ENCODE measurements around the gene CCL14. TPM values are rescaled to one million over a fixed set of nuclear protein-coding genes. Genes with fewer than 3 reads are reported as not detected.

The CCL14 gene
- total and polyA plus RNA-seq, 2 of the 13 experiments (the other 11 are each of a cell fraction or from before 2014, with no cell fraction given) = 1.1 to 1.7 TPM

- no peak for TF ChIP-seq ZNF136 (CRISPR knock-in tag; IDR thresholded peaks at IDR 0.05; ENCODE audit: low read depth)
- TF ChIP-seq NPAS2 (CRISPR knock-in tag; IDR thresholded peaks at IDR 0.05; ENCODE audit: borderline replicate concordance) = no peak
- no peak for TF ChIP-seq ZNF841 (CRISPR knock-in tag; IDR thresholded peaks at IDR 0.05; ENCODE audit: borderline replicate concordance)
- no peak for TF ChIP-seq SP2 (CRISPR knock-in tag; IDR thresholded peaks at IDR 0.05)
- TF ChIP-seq MATR3 (CRISPR knock-in tag; IDR thresholded peaks at IDR 0.05) = no peak
- TF ChIP-seq FOXP1 (IDR thresholded peaks at IDR 0.05) = no peak
- TF ChIP-seq FOXP1 (CRISPR knock-in tag; IDR thresholded peaks at IDR 0.05) = no peak
These were observed 12.2 kb upstream of the CCL14 start (continued) for GRCh38 chr17:35998756-35999155.

- no peak overlapping the region for H2AFZ ChIP-seq (ENCODE audit: low read length)
- H3K4me2 ChIP-seq (ENCODE audit: low read depth, low read length) = no peak overlapping the region
- no peaks in the 10 kb centered on the region for H4K20me1 ChIP-seq (ENCODE audit: insufficient read depth, low read length)
- in situ Hi-C loops (cut with HindIII; ENCODE audit: extremely low pct_ligation_motif_present, low pct_unique_long_range_greater_than_20kb) (no loop called here), intact Hi-C loops (cut with micrococcal nuclease; ENCODE audit: unreplicated experiment) (no loop called here)
- H3K27ac ChIP-seq (ENCODE audit: extremely low read length, insufficient read depth, low read length) = no peak overlapping the region
- no peak overlapping the region for H3K9ac ChIP-seq (ENCODE audit: insufficient read depth, low read depth, low read length)
- 95% methylated on average over 11 of the region's 11 CpGs for WGBS (ENCODE audit: low lambda C conversion rate)
- H3K9me3 ChIP-seq (ENCODE audit: low read length) = no peaks in the 10 kb centered on the region
- TF ChIP-seq ZBTB8A (CRISPR knock-in tag; IDR thresholded peaks at IDR 0.05; ENCODE audit: borderline replicate concordance, low read depth) (no peak), ZNF772 (CRISPR knock-in tag; IDR thresholded peaks at IDR 0.05) (no peak), HNRNPK (IDR thresholded peaks at IDR 0.05; ENCODE audit: low read depth, low read length, poor library complexity, severe bottlenecking) (no peak), ZNF737 (CRISPR knock-in tag; IDR thresholded peaks at IDR 0.05; ENCODE audit: borderline replicate concordance) (no peak), ZC3H4 (CRISPR knock-in tag; IDR thresholded peaks at IDR 0.05; ENCODE audit: borderline replicate concordance) (no peak), ZNF878 (CRISPR knock-in tag; IDR thresholded peaks at IDR 0.05) (no peak), ZNF136 (CRISPR knock-in tag; IDR thresholded peaks at IDR 0.05; ENCODE audit: low read depth) (no peak), EED (CRISPR knock-in tag; IDR thresholded peaks at IDR 0.05) (no peak), ELF4 (CRISPR knock-in tag; IDR thresholded peaks at IDR 0.05; ENCODE audit: borderline replicate concordance) (no peak)
- TF ChIP-seq, protein P1, sequence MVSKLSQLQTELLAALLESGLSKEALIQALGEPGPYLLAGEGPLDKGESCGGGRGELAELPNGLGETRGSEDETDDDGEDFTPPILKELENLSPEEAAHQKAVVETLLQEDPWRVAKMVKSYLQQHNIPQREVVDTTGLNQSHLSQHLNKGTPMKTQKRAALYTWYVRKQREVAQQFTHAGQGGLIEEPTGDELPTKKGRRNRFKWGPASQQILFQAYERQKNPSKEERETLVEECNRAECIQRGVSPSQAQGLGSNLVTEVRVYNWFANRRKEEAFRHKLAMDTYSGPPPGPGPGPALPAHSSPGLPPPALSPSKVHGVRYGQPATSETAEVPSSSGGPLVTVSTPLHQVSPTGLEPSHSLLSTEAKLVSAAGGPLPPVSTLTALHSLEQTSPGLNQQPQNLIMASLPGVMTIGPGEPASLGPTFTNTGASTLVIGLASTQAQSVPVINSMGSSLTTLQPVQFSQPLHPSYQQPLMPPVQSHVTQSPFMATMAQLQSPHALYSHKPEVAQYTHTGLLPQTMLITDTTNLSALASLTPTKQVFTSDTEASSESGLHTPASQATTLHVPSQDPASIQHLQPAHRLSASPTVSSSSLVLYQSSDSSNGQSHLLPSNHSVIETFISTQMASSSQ (IDR thresholded peaks at IDR 0.05; ENCODE audit: low read depth) = no peak
- TF ChIP-seq, protein P1 (CRISPR knock-in tag; IDR thresholded peaks at IDR 0.05; ENCODE audit: borderline replicate concordance) = no peak
- peaks cover 5 to 16% of the 10 kb centered on the region in 2 experiments; a peak in 4 of 5 replicates for H3K36me3 ChIP-seq (replicated peaks in 1 of 2; ENCODE audit: control insufficient read depth in 1 of 2, insufficient read depth in 2 of 2, low read length in 2 of 2)
- H3K27me3 ChIP-seq (ENCODE audit: control insufficient read depth in 1 of 2, insufficient read depth in 2 of 2, low read length in 2 of 2) = no peaks in the 10 kb centered on the region; a peak in 1 of 5 replicates
- FAIRE-seq (no peak), ATAC-seq (no peak), DNase-seq (ENCODE audit: low spot score) (no peak)
- CTCF ChIA-PET (ENCODE audit: low intra/inter-chr PET ratio, low total read pairs) = no interaction called here
- POLR2A ChIA-PET = interaction anchor here (5.9 to 6.4 kb wide), 2 partner anchors 16 to 25 kb away, joined by 47 to 115 read pairs; partner anchors contain the start of gene CCL16
- BruUV-seq (replicated peaks) = no TSS peak
- no peak overlapping the region for H3K4me3 ChIP-seq (replicated peaks in 1 of 3; ENCODE audit: insufficient read depth in 1 of 3, low read depth in 2 of 3, low read length in 3 of 3)
- peaks cover 20% of the 10 kb centered on the region for H3K79me2 ChIP-seq (ENCODE audit: insufficient read depth, low read length)
- peaks cover 54% of the 10 kb centered on the region for H3K4me1 ChIP-seq (ENCODE audit: insufficient read depth, low read length)
These were observed 11.6 kb upstream of the CCL14 start for GRCh38 chr17:35998018-35998545.
